Neural cell (in vitro differentiated cells): ENCODE measurements around the gene PIGM.

ENCODE experiments used
- CTCF ChIP-seq: fragments of 450-650 bp; IDR thresholded peaks from 2 replicates; pipeline ENCODE4 v1.5.1; 2014; ENCODE audit warnings: antibody characterized with exemption, mild to moderate bottlenecking, moderate library complexity; ENCODE audit not compliant: poor library complexity, severe bottlenecking
- EZH2 ChIP-seq: fragments of 200-600, 300-800 bp; shearing (Covaris generic), sonication (generic); IDR thresholded peaks from 2 replicates; pipeline ENCODE4 v1.6.1; 2014; ENCODE audit warnings: antibody characterized with exemption, low read length, borderline replicate concordance, mild to moderate bottlenecking; ENCODE audit not compliant: insufficient read depth, poor library complexity, severe bottlenecking
- POLR2AphosphoS5 ChIP-seq: IDR thresholded peaks from 2 replicates; pipeline ENCODE4 v1.6.1; 2012

- TF ChIP-seq CTCF (no peak), EZH2 (no peak), POLR2AphosphoS5 (no peak)
Measured at GRCh38 chr1:159986531-159986930, 45.3 kb downstream of the PIGM start.
